Common myeloid progenitor, CD34-positive (primary cell): ENCODE data around the gene LPIN1.

Experiments used
- CTCF ChIA-PET: fragments of 350-600 bp; sonication (Branson Sonifier 250); formaldehyde crosslinking; loops from one replicate; lab custom pipeline; 2021; ENCODE audit warnings: antibody characterized with exemption; lab: Charles Lee
- POLR2A ChIA-PET: fragments of 350-600 bp; sonication (Branson Sonifier 250); formaldehyde crosslinking; loops from one replicate; lab custom pipeline; 2021; ENCODE audit warnings: antibody characterized with exemption; lab: Charles Lee
- DNase-seq, 3 donors: peaks; one replicate each; pipeline versions ENCODE4 v3.0.0 to v3.0.0-alpha.2; 2013
- H3K27ac ChIP-seq, 2 experiments: 1 replicate in 1 of 2; 2 replicates in 1 of 2; pipeline ENCODE4 v1.7.0; 2013; ENCODE audit warnings: inconsistent platforms in 2 of 2, low read length in 2 of 2, mild to moderate bottlenecking in 2 of 2, low read depth in 1 of 2, moderate library complexity in 1 of 2; ENCODE audit not compliant: severe bottlenecking in 2 of 2, insufficient read depth in 1 of 2, poor library complexity in 1 of 2
- H3K27me3 ChIP-seq, 5 experiments: replicated peaks in 2 of 5; 1 replicate in 3 of 5; 2 replicates in 2 of 5; pipeline versions ENCODE4 v1.6.1 to v1.7.0; 2013; ENCODE audit warnings: low read length in 4 of 5, mild to moderate bottlenecking in 2 of 5, moderate library complexity in 2 of 5, inconsistent platforms in 1 of 5; ENCODE audit not compliant: insufficient read depth in 5 of 5, control insufficient read depth in 4 of 5
- H3K36me3 ChIP-seq, 4 experiments: 1 replicate in 2 of 4; 2 replicates in 2 of 4; pipeline versions ENCODE4 v1.6.1 to v1.7.0; 2013; ENCODE audit warnings: low read length in 3 of 4, control low read depth in 1 of 4, mild to moderate bottlenecking in 1 of 4; ENCODE audit not compliant: control insufficient read depth in 4 of 4, insufficient read depth in 4 of 4
- H3K4me1 ChIP-seq, 4 experiments: 1 replicate in 3 of 4; 2 replicates in 1 of 4; pipeline versions ENCODE4 v1.6.1 to v1.7.1; 2013; ENCODE audit warnings: low read length in 3 of 4, mild to moderate bottlenecking in 3 of 4, control low read depth in 1 of 4, inconsistent platforms in 1 of 4, moderate library complexity in 1 of 4; ENCODE audit not compliant: control insufficient read depth in 4 of 4, insufficient read depth in 4 of 4; ENCODE audit errors: control extremely low read depth in 1 of 4
- H3K4me3 ChIP-seq, 7 experiments: 1 replicate in 4 of 7; 2 replicates in 3 of 7; pipeline versions ENCODE4 v1.5.1 to v1.7.0; 2013; ENCODE audit warnings: mild to moderate bottlenecking in 7 of 7, low read length in 6 of 7, moderate library complexity in 6 of 7, inconsistent platforms in 2 of 7, low read depth in 2 of 7, control low read depth in 1 of 7; ENCODE audit not compliant: insufficient read depth in 4 of 7, control insufficient read depth in 1 of 7; ENCODE audit errors: extremely low read depth in 1 of 7
- H3K9me3 ChIP-seq, 5 experiments: 1 replicate in 4 of 5; 2 replicates in 1 of 5; pipeline versions ENCODE4 v1.6.1 to v1.7.1; 2013; ENCODE audit warnings: low read length in 4 of 5, mild to moderate bottlenecking in 2 of 5, inconsistent platforms in 1 of 5, low read depth in 1 of 5, moderate library complexity in 1 of 5; ENCODE audit not compliant: control insufficient read depth in 4 of 5, insufficient read depth in 2 of 5; ENCODE audit errors: control extremely low read depth in 1 of 5
- WGBS: methylation state at CpG from one replicate; pipeline ENCODE4 v1.1.5; 2013; ENCODE audit not compliant: insufficient coverage; 5-methylcytosine and 5-hydroxymethylcytosine counted together

The LPIN1 gene

GRCh38 chr2:11827547-11827946 is 81.1 kb downstream of the LPIN1 start:
- no peak for DNase-seq
- Histone ChIP-seq H3K4me1 (peaks cover 17 to 37% (median 30%) of the 10 kb centered on the region in 4 experiments), H3K27me3 (peaks cover 0 to 15% (median 7%) of the 10 kb centered on the region in 5 experiments), H3K9me3 (no peaks in the 10 kb centered on the region), H3K4me3 (no peak overlapping the region), H3K27ac (no peak overlapping the region), H3K36me3 (peaks cover 14 to 54% (median 39%) of the 10 kb centered on the region in 4 experiments)
- WGBS: 92% methylated on average over 4 of the region's 4 CpGs
- ChIA-PET CTCF (interaction anchor here (1.2 to 4.8 kb wide), 6 partner anchors 10 to 1180 kb away, joined by 3 to 34 read pairs (median 4); no protein-coding TSS in a partner anchor), POLR2A (no interaction called here)

- H3K27ac ChIP-seq: no peak overlapping the region
- H3K9me3 ChIP-seq: no peaks in the 10 kb centered on the region
- H3K27me3 ChIP-seq: peaks cover 0 to 28% (median 10%) of the 10 kb centered on the region in 5 experiments
- WGBS: 100% methylated on average over 1 of the region's 3 CpGs
- ChIA-PET CTCF (interaction anchor here (0.9 to 4.8 kb wide), 12 partner anchors 13 to 1178 kb away, joined by 3 to 34 read pairs (median 4); no protein-coding TSS in a partner anchor), POLR2A (no interaction called here)
- H3K36me3 ChIP-seq: peaks cover 9 to 40% (median 29%) of the 10 kb centered on the region in 4 experiments
- H3K4me3 ChIP-seq: peak overlapping the region in 1 of 7 experiments; percentile 64
- no peak for DNase-seq
- H3K4me1 ChIP-seq: peaks cover 17 to 46% (median 30%) of the 10 kb centered on the region in 4 experiments
These were observed 82.5 kb downstream of the LPIN1 start for GRCh38 chr2:11828933-11829323.

GRCh38 chr2:11829324-11829946 is 83.0 kb downstream of the LPIN1 start:
- CTCF ChIA-PET: interaction anchor here (0.6 to 4.8 kb wide), 13 partner anchors 14 to 1178 kb away, joined by 3 to 34 read pairs (median 3); no protein-coding TSS in a partner anchor
- H3K27me3 ChIP-seq: peaks cover 0 to 33% (median 10%) of the 10 kb centered on the region in 5 experiments
- POLR2A ChIA-PET: interaction anchor here (1.2 kb wide), 1 partner anchor 887 kb away, joined by 3 read pairs; the partner anchor contains the start of gene TRIB2
- H3K4me1 ChIP-seq: peaks cover 17 to 50% (median 30%) of the 10 kb centered on the region in 4 experiments
- H3K4me3 ChIP-seq: peak overlapping the region in 3 of 7 experiments; percentile 41 to 64 (median 55)
- peaks cover 5 to 35% (median 24%) of the 10 kb centered on the region in 4 experiments for H3K36me3 ChIP-seq
- WGBS: 5% methylated on average over 11 of the region's 11 CpGs
- H3K27ac ChIP-seq: peak overlapping the region in 1 of 2 experiments; percentile 56
- H3K9me3 ChIP-seq: peaks cover 0 to 4% (median 3%) of the 10 kb centered on the region in 5 experiments
- DNase-seq: peak; percentile 71 to 73 (median 72)

- CTCF ChIA-PET: interaction anchor here (0.6 to 4.8 kb wide), 5 partner anchors 20 to 1177 kb away, joined by 3 to 34 read pairs (median 3); no protein-coding TSS in a partner anchor
- peaks cover 0 to 37% (median 15%) of the 10 kb centered on the region in 5 experiments for H3K27me3 ChIP-seq
- peak overlapping the region in 6 of 7 experiments; percentile 5 to 64 (median 36) for H3K4me3 ChIP-seq
- H3K27ac ChIP-seq: peak overlapping the region in 1 of 2 experiments; percentile 56
- H3K4me1 ChIP-seq: peaks cover 17 to 50% (median 30%) of the 10 kb centered on the region in 4 experiments
- peaks cover 2 to 28% (median 18%) of the 10 kb centered on the region in 4 experiments for H3K36me3 ChIP-seq
- WGBS: 5% methylated on average over 12 of the region's 17 CpGs
- DNase-seq: peak; percentile 92 to 98 (median 97)
- peaks cover 0 to 10% (median 9%) of the 10 kb centered on the region in 5 experiments for H3K9me3 ChIP-seq
- POLR2A ChIA-PET: interaction anchor here (1.2 kb wide), 1 partner anchor 886 kb away, joined by 3 read pairs; the partner anchor contains the start of gene TRIB2
These were observed 83.7 kb downstream of the LPIN1 start for GRCh38 chr2:11829947-11830707.

- peaks cover 0 to 44% (median 15%) of the 10 kb centered on the region in 5 experiments for H3K27me3 ChIP-seq
- 44% methylated on average over 3 of the region's 7 CpGs for WGBS
- POLR2A ChIA-PET: no interaction called here
- H3K4me3 ChIP-seq: peak overlapping the region in 6 of 7 experiments; percentile 5 to 64 (median 36)
- peaks cover 2 to 22% (median 14%) of the 10 kb centered on the region in 4 experiments for H3K36me3 ChIP-seq
- H3K27ac ChIP-seq: peak overlapping the region in 1 of 2 experiments; percentile 56
- H3K4me1 ChIP-seq: peaks cover 17 to 50% (median 30%) of the 10 kb centered on the region in 4 experiments
- peaks cover 0 to 15% (median 9%) of the 10 kb centered on the region in 5 experiments for H3K9me3 ChIP-seq
- no peak for DNase-seq
- CTCF ChIA-PET: interaction anchor here (1.1 to 4.8 kb wide), 2 partner anchors 1102 to 1176 kb away, joined by 3 to 34 read pairs; no protein-coding TSS in a partner anchor
These were observed 84.4 kb downstream of the LPIN1 start for GRCh38 chr2:11830708-11831301.

- Histone ChIP-seq H3K4me3 (no peak overlapping the region), H3K36me3 (peaks cover 0 to 16% (median 11%) of the 10 kb centered on the region in 4 experiments), H3K4me1 (peaks cover 17 to 50% (median 30%) of the 10 kb centered on the region in 4 experiments), H3K27me3 (peaks cover 0 to 50% (median 17%) of the 10 kb centered on the region in 5 experiments), H3K9me3 (peaks cover 0 to 15% (median 9%) of the 10 kb centered on the region in 5 experiments), H3K27ac (no peak overlapping the region)
- CTCF ChIA-PET: interaction anchor here (1.1 to 4.8 kb wide), 2 partner anchors 343 to 1176 kb away, joined by 3 to 34 read pairs; no protein-coding TSS in a partner anchor
- 95% methylated on average over 3 of the region's 5 CpGs for WGBS
- DNase-seq: no peak
- POLR2A ChIA-PET: no interaction called here
These were observed 85.0 kb downstream of the LPIN1 start for GRCh38 chr2:11831415-11831814.
